OCI-LY1 (cell line): ENCODE results near the gene TNS3.

ENCODE experiments used
- EZH2 ChIP-seq: fragments of 200-600 bp; sonication (generic), shearing (Covaris generic); IDR thresholded peaks from 2 replicates; pipeline ENCODE4 v1.8.0; 2017; ENCODE audit warnings: borderline replicate concordance, mixed run types, mild to moderate bottlenecking, antibody characterized with exemption, low read length, moderate library complexity, mixed read lengths
- TF ChIP-seq, protein P1 (sequence below): fragments of 200-600 bp; sonication (generic), shearing (Covaris generic); IDR thresholded peaks from 2 replicates; pipeline ENCODE4 v1.5.1; 2017; ENCODE audit warnings: mild to moderate bottlenecking, antibody characterized with exemption, low read length, moderate library complexity, mixed read lengths

DNA sequence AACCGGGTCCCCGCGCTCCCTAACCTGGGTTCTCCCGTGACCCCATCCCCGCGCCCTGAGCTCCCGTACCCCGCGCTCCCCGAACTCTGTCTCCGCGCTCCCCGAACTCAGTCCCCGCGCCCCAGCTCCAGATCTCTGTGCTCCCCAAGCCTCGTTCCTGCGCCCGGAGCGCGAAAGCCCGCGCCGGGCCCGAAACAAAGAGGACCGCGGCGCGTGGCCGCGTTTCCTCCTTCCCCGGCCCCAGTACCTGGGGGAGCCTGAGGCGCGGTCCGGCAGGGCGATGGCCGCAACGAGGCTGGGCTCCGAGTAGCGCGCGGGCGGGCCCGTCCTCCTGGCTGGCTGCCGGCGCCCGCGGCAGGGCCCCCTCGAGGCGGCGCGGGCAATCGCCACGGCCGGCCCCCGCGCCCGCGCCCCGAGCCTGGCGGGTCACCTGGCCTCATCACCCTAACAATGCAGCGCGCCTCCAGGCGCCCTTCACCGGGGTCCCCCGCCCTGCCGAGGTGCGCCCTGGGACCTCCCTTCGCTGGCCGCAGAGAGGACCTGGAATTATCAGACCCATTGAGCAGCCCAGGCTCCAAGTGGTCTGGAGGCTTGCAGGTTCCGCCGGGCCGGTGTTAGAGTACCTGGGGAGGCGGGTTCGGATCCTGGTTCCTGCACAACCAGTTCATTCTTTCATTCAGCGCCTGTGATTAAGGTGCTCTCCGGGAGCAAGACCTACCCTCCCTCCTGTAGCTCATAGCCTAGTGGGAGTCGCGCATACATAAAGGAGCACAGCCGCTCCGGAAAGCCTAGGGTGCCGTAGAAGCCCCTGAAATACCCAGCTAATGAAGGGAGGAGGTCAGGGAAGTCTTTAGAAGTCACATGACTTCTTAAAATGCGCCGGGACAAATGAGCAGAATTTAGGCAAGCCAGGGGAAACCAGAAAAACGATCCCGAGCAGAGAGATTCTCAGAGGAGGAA lies at the start of gene TNS3:
- TF ChIP-seq, protein P1, sequence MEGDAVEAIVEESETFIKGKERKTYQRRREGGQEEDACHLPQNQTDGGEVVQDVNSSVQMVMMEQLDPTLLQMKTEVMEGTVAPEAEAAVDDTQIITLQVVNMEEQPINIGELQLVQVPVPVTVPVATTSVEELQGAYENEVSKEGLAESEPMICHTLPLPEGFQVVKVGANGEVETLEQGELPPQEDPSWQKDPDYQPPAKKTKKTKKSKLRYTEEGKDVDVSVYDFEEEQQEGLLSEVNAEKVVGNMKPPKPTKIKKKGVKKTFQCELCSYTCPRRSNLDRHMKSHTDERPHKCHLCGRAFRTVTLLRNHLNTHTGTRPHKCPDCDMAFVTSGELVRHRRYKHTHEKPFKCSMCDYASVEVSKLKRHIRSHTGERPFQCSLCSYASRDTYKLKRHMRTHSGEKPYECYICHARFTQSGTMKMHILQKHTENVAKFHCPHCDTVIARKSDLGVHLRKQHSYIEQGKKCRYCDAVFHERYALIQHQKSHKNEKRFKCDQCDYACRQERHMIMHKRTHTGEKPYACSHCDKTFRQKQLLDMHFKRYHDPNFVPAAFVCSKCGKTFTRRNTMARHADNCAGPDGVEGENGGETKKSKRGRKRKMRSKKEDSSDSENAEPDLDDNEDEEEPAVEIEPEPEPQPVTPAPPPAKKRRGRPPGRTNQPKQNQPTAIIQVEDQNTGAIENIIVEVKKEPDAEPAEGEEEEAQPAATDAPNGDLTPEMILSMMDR = peak; percentile 24
- TF ChIP-seq EZH2 = no peak
